PFSK-1 (cell line): ENCODE measurements around the gene ZFYVE27.

Experiments
- FOXP2 ChIP-seq: optimal IDR thresholded peaks from 2 replicates; pipeline ENCODE3; 2011; ENCODE audit warnings: borderline replicate concordance, control low read depth, inconsistent platforms; ENCODE audit not compliant: insufficient read depth; ENCODE audit errors: extremely low read length, extremely low read depth
- POLR2AphosphoS5 ChIP-seq: IDR thresholded peaks from 2 replicates; pipeline ENCODE4 v1.6.1; 2012; ENCODE audit warnings: low read depth, mild to moderate bottlenecking, control low read depth, low read length, moderate library complexity
- SIN3A ChIP-seq: IDR thresholded peaks from 2 replicates; pipeline ENCODE4 v1.6.1; 2012; ENCODE audit warnings: mild to moderate bottlenecking, low read length, moderate library complexity, borderline replicate concordance; ENCODE audit not compliant: insufficient read depth
- TAF1 ChIP-seq: IDR thresholded peaks from 2 replicates; pipeline ENCODE4 v1.6.1; 2012; ENCODE audit warnings: low read length, control low read depth, borderline replicate concordance; ENCODE audit not compliant: insufficient read depth
- TF ChIP-seq, protein P1 (sequence below), 2 experiments: IDR thresholded peaks; 2 replicates each; pipeline versions ENCODE4 v1.6.1 to v1.8.0; 2011 to 2012; ENCODE audit warnings: low read depth in 2 of 2, low read length in 2 of 2, control low read depth in 1 of 2, inconsistent platforms in 1 of 2, mild to moderate bottlenecking in 1 of 2, moderate library complexity in 1 of 2; ENCODE audit not compliant: insufficient read depth in 1 of 2

DNA sequence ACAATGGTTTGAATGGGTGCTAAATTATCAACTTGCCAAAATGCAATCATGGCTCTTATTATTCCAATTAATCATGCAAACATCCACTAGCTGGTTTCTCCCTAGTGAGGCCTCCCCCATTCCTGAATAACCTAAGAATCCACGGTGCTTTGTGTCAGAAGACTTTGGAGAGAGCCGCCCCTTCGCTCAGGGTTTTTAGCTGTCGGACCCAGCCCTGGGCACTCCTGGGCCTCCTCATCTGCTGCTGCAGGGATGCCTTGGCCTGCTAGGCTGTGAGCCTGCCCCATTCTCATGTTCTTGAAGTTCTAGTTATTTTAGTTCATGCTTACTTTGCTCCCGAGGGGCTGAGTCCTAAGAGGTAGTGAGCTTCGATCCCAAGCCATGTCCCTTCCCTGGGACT lies 69.0 kb downstream of the ZFYVE27 start:
- TF ChIP-seq POLR2AphosphoS5 (no peak), TAF1 (no peak), SIN3A (no peak), FOXP2 (no peak)
- TF ChIP-seq, protein P1, sequence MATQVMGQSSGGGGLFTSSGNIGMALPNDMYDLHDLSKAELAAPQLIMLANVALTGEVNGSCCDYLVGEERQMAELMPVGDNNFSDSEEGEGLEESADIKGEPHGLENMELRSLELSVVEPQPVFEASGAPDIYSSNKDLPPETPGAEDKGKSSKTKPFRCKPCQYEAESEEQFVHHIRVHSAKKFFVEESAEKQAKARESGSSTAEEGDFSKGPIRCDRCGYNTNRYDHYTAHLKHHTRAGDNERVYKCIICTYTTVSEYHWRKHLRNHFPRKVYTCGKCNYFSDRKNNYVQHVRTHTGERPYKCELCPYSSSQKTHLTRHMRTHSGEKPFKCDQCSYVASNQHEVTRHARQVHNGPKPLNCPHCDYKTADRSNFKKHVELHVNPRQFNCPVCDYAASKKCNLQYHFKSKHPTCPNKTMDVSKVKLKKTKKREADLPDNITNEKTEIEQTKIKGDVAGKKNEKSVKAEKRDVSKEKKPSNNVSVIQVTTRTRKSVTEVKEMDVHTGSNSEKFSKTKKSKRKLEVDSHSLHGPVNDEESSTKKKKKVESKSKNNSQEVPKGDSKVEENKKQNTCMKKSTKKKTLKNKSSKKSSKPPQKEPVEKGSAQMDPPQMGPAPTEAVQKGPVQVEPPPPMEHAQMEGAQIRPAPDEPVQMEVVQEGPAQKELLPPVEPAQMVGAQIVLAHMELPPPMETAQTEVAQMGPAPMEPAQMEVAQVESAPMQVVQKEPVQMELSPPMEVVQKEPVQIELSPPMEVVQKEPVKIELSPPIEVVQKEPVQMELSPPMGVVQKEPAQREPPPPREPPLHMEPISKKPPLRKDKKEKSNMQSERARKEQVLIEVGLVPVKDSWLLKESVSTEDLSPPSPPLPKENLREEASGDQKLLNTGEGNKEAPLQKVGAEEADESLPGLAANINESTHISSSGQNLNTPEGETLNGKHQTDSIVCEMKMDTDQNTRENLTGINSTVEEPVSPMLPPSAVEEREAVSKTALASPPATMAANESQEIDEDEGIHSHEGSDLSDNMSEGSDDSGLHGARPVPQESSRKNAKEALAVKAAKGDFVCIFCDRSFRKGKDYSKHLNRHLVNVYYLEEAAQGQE (IDR thresholded peaks at IDR 0.05; ENCODE audit: insufficient read depth in 1 of 2, low read depth in 2 of 2, low read length in 2 of 2), result no peak
